HG03378 (cell line): Measurements from ENCODE around the gene MTRF1.

Experiments used
- ATAC-seq: cut with Tn5 transposase; IDR thresholded peaks from one replicate; pipeline ENCODE4 v1.9.1; 2021; ENCODE audit warnings: mild to moderate bottlenecking, moderate library complexity; ENCODE audit not compliant: unreplicated experiment

MTRF1 gene

GRCh38 chr13:41231025-41231677, 32.2 kb downstream of the MTRF1 start:
- ATAC-seq: no peak

DNA sequence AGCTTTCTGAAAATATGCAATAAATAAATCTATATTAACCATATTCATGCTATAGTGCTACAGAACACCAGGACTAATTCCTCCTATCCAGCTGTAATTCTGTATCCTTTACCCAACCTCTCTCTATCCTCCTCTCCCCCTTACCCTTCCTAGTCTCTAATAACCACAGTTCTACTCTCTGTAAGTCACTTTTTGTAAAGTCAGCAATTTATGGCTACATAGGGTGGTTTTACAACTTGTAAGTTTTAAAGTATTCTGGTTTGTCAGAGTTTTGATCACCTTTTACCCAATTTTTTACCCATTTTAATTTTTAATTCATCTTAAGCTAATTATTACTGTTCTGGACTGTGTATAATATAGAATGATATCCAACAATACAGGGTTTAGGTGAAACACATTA, 34.0 kb downstream of the MTRF1 start:
- ATAC-seq: no peak

GRCh38 chr13:41224113-41225110, 39.0 kb downstream of the MTRF1 start:
- no peak for ATAC-seq

DNA sequence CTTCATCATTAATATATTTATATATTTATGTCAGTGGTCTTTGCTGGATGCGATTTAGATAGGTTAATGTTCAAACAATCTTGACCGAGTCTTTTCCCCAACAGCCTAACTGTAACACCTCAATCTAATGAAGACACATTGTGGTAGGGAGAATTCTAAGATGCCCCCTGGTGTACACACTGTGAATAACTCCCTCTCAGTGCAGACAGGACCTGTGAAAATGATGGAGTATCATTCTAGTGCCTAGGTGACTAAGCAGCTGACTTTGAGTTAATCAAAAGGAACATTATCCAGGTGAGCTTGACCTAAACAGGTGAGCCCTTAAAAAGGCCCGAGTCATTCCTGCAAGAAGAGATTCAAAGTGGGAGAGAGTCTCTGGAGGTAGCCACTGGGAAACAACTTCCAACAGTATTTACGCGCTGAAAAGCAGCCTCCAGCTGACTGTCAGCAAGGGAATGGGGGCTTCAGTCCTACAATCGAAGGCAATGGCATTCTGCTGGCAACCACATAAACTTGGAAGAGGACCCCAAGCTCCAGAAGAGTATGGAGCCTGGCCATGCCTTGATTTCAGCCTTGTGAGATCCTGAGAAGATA, 41.0 kb downstream of the MTRF1 start:
- peak; percentile 87 for ATAC-seq

DNA sequence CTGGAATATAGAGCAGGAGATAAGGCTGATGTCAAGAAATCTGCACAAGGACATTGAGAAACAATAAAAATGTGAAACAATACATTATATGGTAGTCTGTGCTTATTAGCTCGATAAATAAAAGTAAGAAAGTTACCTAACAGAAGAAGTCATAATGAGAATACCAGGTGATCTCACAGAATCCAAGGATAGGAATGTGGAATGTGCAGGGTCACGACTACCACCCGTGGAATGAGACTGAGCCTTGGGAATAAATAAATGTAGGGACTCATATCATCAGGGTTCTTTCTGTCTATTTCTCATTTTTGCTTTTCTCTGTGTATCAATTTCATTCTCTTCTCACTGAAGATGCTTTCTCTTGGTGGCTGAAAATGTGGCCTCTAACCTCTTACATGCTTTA, 43.0 kb downstream of the MTRF1 start:
- no peak for ATAC-seq

DNA sequence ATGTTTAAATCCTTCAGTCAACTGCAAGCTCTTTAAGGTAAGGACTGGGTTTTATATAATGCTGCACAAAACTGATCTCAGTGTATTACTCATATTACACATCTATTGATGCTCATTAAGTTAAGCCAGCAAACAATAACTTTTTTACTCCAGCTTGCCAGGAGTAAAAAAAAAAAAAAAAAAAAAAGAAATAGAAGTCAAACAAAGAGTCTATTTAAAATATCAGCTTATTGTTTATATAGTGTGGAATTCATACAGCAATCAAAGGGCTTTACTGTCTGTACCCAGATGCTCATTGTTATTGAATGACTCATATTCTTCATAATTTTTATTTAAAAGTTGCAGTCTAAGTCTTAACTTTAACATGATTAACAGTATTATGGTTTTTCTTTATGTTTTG, 47.2 kb downstream of the MTRF1 start:
- ATAC-seq: no peak

DNA sequence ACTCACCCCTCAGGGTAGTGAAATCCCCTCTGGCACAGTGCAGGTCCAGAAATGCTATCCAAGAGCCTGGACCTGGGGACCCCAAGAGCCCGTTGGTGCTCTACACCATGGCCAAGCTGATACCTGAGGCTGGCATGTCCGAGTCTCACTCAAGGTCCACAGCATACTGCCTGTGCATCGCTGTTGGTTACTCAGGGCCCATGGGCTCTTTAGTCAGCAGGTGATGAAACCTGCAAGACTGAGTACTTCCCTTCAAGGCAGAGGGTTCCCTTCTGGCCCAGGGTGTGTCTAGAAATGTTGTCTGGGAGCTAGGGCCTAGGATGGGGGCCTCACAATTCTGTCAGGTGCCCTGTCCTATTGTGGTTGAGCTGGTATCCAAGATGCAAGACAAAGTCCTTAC, 49.5 kb downstream of the MTRF1 start:
- ATAC-seq: no peak

- no peak for ATAC-seq
These were observed 50.1 kb downstream of the MTRF1 start for GRCh38 chr13:41213316-41213715.

DNA sequence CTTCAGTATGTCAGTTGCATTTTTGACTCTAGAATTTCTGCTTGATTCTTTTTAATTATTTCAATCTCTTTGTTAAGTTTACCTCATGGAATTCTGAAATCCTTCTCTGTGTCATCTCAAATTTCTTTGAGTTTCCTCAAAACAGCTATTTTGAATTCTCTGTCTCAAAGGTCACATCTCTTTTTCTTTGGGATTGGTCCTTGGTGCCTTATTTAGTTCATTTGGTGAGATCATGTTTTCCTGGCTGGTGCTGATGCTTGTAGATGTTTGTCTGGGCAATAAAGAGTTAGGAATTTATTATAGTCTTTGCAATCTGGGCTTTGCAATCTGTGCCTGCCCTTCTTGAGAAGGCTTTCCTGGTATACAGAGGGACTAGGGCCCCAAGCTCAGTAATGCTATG, 50.5 kb downstream of the MTRF1 start:
- ATAC-seq: no peak

DNA sequence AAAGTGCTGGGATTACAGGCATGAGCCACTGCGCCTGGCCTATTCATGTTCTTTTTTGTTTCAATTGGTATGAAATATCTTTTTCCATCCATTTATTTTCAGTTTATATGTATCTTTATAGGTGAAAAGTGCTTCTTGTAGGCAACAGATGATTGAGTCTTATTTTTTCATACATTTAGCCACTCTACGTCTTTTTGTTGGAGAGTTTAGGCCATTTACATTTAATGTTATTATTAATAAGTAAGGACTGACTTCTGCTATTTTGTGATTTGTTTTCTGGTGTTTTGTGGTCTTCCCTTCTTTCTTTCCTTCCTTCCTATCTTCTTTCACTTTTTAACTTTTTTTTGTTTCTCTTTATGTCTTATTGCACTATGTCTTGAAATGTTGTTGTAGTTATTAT, 52.3 kb downstream of the MTRF1 start:
- ATAC-seq: no peak

DNA sequence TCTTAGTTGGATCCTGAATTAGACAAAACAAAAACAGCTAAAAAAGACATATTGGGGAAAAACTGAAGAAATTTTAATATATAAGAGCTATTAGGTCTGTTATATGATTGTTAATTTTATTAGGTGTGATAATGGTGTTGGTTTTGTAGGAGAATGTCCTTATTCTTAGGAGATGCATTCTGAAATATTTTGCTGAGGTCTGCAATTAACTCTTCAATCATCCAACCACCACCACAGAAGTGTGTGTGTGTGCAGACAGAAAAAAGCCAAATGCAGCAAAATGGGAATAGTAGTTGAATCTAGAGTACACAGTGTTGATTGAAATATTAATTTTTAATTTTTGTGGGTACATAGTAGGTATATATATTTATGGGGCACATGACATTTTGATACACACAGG, 56.9 kb downstream of the MTRF1 start:
- no peak for ATAC-seq

- ATAC-seq: no peak
These were observed 59.6 kb downstream of the MTRF1 start for GRCh38 chr13:41203810-41204209.

DNA sequence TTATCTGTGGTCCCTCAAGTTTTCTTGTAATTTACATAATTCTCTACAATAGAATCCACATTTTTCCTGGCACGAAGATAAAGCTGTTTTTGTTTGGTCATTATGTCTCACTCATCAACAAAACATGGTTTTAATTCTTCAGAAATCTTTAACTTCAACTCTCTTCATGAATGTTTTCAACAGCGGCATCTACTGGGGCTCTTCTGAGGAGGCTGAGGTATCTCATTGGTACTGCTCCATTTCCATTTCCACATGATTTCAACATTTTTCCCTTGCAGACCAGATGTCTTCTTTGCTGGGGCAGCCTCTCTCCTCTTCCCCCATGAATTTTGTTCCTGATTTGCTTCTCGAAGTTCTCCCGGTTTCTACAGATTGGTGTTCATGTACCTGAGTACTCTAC, 63.2 kb downstream of the MTRF1 start:
- no peak for ATAC-seq

DNA sequence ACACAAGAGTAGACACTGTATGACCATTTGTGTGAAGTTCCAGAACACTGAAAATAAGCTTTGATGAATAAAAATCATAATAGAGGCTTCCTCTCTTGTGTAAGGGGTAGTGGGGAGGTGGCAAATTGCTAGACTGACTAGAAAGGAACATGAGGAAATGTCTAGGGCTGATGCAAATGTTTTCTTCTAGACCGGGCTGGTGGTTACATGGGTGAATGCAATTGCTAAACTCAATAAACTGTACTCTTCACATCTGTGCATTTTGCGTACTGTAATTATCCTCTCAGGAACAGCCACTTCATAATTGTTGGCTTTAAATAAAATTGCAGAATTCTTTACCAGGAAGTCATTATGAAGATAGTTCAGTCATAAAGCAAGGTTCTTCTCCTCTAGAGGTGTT, 63.9 kb downstream of the MTRF1 start:
- ATAC-seq: peak; percentile 80

DNA sequence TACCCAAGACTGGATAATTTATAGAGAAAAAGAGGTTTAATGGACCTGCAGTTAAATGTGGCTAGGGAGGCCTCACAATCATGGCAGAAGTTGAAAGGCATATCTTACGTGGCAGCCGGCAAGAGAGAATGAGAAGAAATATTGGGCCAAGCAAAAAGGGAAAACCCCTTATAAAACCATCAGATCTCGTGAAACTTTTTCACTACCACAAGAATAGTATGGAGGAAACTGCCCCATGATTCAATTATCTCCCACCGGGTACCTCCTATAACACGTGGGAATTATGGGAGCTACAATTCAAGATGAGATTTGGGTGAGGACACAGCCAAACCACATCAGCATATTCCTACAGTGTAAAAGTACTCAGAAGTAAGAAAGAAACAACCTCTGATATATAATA, 64.3 kb downstream of the MTRF1 start:
- ATAC-seq: no peak

GRCh38 chr13:41196620-41197019, 66.8 kb downstream of the MTRF1 start:
- ATAC-seq: no peak

DNA sequence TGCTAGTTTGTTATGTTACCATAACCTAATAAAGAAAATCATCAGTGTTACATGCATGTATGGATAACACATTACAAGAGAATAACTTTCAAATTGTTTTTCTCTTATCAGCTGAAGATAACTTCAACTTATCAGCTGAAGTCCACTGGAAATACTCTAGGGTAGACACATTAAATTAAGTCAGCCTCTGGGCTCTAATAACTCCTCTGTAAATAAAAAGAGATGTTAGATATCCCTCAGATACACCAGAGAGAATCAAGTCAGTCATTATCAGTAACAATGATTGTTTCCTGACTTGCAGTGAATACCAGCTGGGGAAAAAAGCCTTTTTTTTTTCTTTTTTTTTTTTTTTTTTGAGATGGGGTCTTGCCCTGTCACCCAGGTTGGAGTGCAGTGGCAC, 67.4 kb downstream of the MTRF1 start:
- no peak for ATAC-seq

- ATAC-seq: peak; percentile 90
These were observed 69.2 kb downstream of the MTRF1 start, which contains the start of gene KBTBD7 for GRCh38 chr13:41193919-41194824. KBTBD7 (minus strand) TSS chr13:41194569; CDS start chr13:41194257, 312 bp downstream.

GRCh38 chr13:41193469-41193868, 69.9 kb downstream of the MTRF1 start:
- ATAC-seq: no peak

DNA sequence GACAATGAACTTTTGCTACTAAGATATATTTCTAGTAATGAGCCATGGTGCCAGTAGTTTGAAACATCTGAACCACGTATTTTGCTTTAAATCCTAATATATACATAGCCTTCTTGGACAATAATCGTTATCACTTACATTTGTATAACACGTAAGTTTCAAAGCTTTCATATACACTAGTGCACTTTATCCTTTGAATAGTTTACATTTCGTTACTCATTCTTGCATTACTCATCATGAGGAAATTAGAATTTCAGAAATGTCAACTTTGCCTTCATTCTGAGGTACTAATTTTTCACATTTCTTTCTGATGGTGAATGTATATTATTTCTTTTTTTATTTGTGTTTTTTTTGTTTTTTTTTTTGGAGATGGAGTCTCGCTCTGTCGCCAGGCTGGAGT, 74.8 kb downstream of the MTRF1 start:
- no peak for ATAC-seq

DNA sequence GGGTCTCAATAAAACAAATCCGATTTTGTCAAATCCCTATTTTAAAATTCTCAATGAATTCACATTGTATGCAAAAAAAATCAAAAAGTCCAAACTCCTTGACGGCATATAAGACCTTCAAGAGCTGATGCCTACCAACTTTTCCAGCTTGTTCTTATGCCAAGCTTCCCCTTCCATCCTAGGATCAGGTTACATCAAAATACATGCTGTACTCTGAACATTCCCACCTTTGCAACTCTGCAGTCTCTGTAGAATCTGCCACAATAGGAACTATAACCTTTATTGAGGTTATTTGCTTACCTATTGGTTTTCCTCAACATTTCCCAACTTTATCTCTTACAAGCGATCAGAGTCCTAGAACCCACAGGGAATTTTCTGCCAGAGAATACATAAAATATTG, 76.9 kb downstream of the MTRF1 start:
- no peak for ATAC-seq
